Suprapubic skin (tissue), 4 donors: ENCODE results near the gene KIF3B.

Experiments
- CTCF ChIP-seq, 2 donors: fragments of 200-600 bp in 1 of 2; fragments of 450-650 bp in 1 of 2; sonication (generic) in 1 of 2; IDR thresholded peaks; one replicate each; pipeline ENCODE4 v1.5.1; 2016 to 2019; ENCODE audit warnings: antibody characterized with exemption in 2 of 2, mild to moderate bottlenecking in 1 of 2, moderate library complexity in 1 of 2
- EP300 ChIP-seq: sonication (generic); formaldehyde crosslinking; IDR thresholded peaks from one replicate; pipeline ENCODE4 v1.6.1; 2017; ENCODE audit warnings: antibody characterized with exemption
- POLR2AphosphoS5 ChIP-seq, 3 donors: sonication (generic); formaldehyde crosslinking; IDR thresholded peaks; one replicate each; pipeline ENCODE4 v1.6.1; 2017; ENCODE audit warnings: antibody characterized with exemption in 3 of 3

GRCh38 chr20:32234135-32234808 lies 43.2 kb upstream of the KIF3B start:
- TF ChIP-seq CTCF (IDR thresholded peaks at IDR 0.05) (no peak), EP300 (no peak), POLR2AphosphoS5 (IDR thresholded peaks at IDR 0.05) (no peak)
